Choroid plexus epithelial cell (primary cell): ENCODE data around the gene UNC5CL.

Experiments
- DNase-seq: peaks from one replicate; pipeline ENCODE4 v3.0.0-alpha.2; 2010; ENCODE audit warnings: low read depth
- H3K4me3 ChIP-seq: 2 replicates; pipeline ENCODE4 v1.5.1; 2011; ENCODE audit warnings: low read depth, mild to moderate bottlenecking, control low read depth, low read length, moderate library complexity
- CTCF ChIP-seq: conservative IDR thresholded peaks from 2 replicates; pipeline ENCODE4 v1.5.1; 2011; ENCODE audit warnings: low read depth, mild to moderate bottlenecking, control low read depth, inconsistent platforms, low read length, moderate library complexity

UNC5CL gene

GRCh38 chr6:40986921-40987819 lies 51.9 kb downstream of the UNC5CL start:
- DNase-seq, result no peak
- no peak overlapping the region for H3K4me3 ChIP-seq
- TF ChIP-seq CTCF, result no peak

- H3K4me3 ChIP-seq, result no peak overlapping the region
- no peak for TF ChIP-seq CTCF
- no peak for DNase-seq
Observed at GRCh38 chr6:40986364-40986763, 52.7 kb downstream of the UNC5CL start.

GRCh38 chr6:40983752-40984151 lies 55.3 kb downstream of the UNC5CL start:
- TF ChIP-seq CTCF, result no peak
- H3K4me3 ChIP-seq, result no peak overlapping the region
- DNase-seq, result no peak

GRCh38 chr6:40982917-40983316 lies 56.1 kb downstream of the UNC5CL start:
- no peak for DNase-seq
- no peak overlapping the region for H3K4me3 ChIP-seq
- TF ChIP-seq CTCF, result no peak

- no peak for DNase-seq
- no peak overlapping the region for H3K4me3 ChIP-seq
- TF ChIP-seq CTCF, result no peak
Observed at GRCh38 chr6:40978687-40979289, 60.2 kb downstream of the UNC5CL start.

- DNase-seq, result no peak
- no peak overlapping the region for H3K4me3 ChIP-seq
- TF ChIP-seq CTCF, result no peak
Observed at GRCh38 chr6:40977695-40978094, 61.3 kb downstream of the UNC5CL start.
